Choroid plexus epithelial cell (primary cell): ENCODE measurements around the gene CBX4.

Experiments used
- DNase-seq: peaks from one replicate; pipeline ENCODE4 v3.0.0-alpha.2; 2010; ENCODE audit warnings: low read depth
- H3K4me3 ChIP-seq: 2 replicates; pipeline ENCODE4 v1.5.1; 2011; ENCODE audit warnings: low read depth, mild to moderate bottlenecking, control low read depth, low read length, moderate library complexity
- TF ChIP-seq, protein P1 (sequence below): conservative IDR thresholded peaks from 2 replicates; pipeline ENCODE4 v1.5.1; 2011; ENCODE audit warnings: low read depth, mild to moderate bottlenecking, control low read depth, inconsistent platforms, low read length, moderate library complexity

Gene CBX4

DNA sequence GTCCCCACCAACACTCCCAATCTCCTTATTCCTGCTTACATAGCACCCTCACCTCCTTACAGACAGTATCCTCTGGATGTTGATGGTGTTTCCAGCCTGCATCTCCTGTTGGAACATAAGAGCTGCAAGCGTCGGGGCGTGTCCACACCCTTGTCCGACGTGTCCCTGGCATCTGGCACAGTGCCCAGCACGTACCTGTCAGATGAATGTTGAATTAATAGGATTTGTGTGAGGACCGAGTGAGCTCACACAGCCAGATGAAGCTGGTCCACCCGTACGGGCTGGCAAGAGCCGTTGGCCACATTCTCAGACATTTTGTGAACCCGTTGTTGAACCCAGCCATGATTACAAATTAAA lies 12.2 kb upstream of the CBX4 start:
- no peak overlapping the region for H3K4me3 ChIP-seq
- DNase-seq: no peak
- TF ChIP-seq, protein P1, sequence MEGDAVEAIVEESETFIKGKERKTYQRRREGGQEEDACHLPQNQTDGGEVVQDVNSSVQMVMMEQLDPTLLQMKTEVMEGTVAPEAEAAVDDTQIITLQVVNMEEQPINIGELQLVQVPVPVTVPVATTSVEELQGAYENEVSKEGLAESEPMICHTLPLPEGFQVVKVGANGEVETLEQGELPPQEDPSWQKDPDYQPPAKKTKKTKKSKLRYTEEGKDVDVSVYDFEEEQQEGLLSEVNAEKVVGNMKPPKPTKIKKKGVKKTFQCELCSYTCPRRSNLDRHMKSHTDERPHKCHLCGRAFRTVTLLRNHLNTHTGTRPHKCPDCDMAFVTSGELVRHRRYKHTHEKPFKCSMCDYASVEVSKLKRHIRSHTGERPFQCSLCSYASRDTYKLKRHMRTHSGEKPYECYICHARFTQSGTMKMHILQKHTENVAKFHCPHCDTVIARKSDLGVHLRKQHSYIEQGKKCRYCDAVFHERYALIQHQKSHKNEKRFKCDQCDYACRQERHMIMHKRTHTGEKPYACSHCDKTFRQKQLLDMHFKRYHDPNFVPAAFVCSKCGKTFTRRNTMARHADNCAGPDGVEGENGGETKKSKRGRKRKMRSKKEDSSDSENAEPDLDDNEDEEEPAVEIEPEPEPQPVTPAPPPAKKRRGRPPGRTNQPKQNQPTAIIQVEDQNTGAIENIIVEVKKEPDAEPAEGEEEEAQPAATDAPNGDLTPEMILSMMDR: no peak

DNA sequence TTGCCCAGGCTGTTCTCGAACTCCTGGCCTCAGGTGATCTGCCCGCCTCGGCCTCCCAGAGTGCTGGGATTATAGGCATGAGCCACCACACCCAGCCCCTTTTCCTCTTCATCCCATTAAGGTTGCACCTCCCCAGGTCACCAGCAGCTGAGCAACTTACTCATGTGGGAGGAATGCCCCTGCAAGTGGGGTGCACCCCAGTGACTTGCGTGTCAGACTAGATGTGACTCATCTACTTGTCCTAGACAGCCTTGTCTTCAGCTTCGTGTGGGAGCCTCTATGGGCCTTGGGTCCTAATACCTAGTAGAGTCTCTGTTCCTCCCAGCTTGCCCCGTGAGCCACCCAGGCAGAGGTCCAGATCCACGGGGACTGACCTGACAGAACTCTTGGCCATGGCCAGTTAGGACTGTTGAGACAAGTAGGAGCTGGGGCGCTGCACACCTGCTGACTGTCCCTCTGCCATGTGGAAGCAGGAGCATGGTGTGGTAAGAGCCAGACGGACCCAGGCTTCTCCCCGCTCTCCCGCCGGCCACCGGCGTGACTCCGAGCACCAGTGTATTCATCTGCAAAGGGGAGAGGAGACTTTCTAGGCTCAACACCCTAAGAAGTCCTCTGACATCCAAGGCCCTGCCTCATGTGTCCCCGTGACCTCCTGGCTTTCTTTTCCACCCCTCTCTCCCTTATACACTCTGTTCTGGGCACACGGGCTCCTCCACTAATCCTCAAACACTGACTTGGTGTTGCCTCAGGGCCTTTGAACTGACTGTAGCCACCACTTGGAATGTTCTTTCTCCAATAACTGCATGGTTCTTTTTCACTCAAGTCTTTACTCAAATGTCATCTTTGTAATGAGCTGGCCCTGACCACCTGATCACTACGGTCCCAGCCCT lies 11.6 kb upstream of the CBX4 start:
- no peak overlapping the region for H3K4me3 ChIP-seq
- peak; percentile 54 for DNase-seq
- TF ChIP-seq, protein P1: no peak

DNA sequence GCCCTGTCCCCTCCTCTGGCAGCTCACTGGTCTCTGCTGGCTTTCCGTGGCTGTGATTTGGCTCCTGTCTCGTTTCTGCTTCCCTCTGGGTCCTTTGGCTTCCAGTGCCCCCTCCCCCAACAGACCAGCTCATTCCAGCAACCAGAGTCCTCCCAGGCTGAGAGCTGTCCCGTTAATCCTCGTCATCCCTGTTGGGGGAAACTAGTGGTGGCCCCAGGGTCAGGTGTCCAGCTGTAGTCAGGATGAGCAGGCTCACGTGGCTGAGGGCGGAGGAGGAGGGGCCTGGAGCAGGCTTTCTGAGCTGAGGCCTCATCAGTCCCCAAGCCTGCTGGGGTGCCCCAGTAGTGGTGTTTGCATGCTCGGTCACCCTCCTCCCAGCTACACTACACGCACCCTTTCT lies 10.7 kb upstream of the CBX4 start:
- H3K4me3 ChIP-seq: no peak overlapping the region
- TF ChIP-seq, protein P1: no peak
- no peak for DNase-seq

DNA sequence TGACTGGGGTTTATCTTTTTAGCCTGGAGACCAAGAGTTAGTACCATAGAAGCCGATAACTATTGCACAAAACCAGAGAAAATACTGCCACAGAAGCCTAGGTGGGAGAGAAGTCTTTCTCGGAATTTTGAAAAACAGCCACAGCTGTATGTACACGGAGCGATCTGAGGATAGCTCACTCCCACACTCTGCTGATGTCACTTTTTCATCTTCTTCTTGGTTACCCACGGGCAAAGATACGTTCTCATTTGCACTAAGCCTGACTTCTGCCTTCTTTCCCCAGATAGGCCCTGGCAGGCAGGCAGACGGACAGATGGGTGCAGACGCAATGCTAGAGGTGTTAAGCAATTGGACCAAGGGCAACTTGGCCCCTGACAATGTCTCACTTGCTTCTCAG lies 9.1 kb upstream of the CBX4 start:
- H3K4me3 ChIP-seq: no peak overlapping the region
- DNase-seq: no peak
- TF ChIP-seq, protein P1: no peak

DNA sequence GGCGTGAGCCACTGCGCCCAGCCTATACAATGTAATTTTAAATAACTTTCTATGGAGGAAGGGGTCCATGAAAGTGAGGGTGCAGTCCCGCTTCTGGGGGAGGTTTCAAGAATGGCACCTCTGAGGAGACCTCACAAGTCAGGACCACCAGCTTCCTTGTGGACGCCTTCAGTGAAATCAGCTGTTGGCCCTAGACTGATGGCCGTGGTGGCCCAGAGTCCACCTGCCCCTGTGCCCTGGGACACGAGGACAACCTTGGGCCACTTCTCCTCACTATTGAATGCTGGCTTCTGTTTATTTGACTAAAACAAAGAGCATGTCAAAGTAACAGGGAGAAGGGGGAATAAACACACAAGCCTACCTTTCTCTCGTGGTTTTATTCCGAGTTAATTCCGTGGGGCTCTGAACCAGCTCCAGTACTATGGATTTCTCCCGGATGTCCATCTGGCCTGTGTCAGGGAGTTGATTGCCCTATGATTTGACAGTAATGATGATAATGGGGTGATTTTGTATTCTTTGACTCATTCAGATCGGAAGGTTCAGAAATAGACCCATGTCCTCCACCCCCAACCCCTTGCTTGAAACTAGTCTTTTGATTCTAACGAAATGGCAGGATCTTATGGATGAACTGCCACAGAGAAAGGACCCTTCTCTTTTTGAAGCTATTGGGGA lies 8.6 kb upstream of the CBX4 start:
- no peak for DNase-seq
- TF ChIP-seq, protein P1: no peak
- no peak overlapping the region for H3K4me3 ChIP-seq

DNA sequence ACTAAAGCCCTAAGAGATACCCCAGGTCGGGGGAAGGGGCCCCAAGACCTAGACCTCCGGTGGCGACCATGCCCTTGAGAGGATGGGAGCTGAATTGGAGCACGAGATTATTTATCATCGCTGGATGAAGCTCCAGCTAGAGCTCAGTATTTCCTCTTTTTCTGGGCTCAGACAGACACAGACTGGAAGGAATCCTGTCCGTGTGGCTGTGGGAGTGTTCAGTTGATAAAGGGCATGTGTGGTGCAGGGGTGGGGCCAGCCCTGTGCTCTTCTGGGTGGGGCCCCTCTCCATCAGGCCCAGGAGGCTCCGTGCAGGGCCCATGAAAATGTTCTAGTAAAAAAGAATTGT lies 6.3 kb upstream of the CBX4 start:
- TF ChIP-seq, protein P1: no peak
- no peak overlapping the region for H3K4me3 ChIP-seq
- DNase-seq: no peak
